GM19438 (cell line): ENCODE data around the gene OGFOD3.
"Not testable (repeated sequence)": the region's sequence is repeated elsewhere in the genome, so short reads cannot be mapped to it uniquely, and the experiment has no call there.

ENCODE experiments used
- ATAC-seq: cut with Tn5 transposase; IDR thresholded peaks from one replicate; pipeline ENCODE4 v1.9.1; 2021; ENCODE audit warnings: low read depth; ENCODE audit not compliant: unreplicated experiment

OGFOD3 gene

DNA sequence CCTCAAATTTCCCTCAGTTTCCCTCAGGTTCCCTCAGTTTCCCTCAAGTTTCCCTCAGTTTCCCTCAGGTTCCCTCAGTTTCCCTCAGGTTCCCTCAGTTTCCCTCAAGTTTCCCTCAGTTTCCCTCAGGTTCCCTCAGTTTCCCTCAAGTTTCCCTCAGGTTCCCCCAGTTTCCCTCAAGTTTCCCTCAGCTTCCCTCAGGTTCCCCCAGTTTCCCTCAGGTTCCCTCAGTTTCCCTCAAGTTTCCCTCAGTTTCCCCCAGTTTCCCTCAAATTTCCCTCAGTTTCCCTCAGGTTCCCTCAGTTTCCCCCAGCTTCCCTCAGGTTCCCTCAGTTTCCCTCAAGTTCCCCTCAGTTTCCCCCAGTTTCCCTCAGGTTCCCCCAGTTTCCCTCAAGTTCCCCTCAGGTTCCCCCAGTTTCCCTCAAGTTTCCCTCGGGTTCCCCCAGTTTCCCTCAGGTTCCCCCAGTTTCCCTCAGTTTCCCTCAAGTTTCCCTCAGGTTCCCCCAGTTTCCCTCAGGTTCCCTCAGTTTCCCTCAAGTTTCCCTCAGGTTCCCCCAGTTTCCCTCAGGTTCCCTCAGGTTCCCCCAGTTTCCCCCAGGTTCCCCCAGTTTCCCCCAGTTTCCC is 58.8 kb downstream of the OGFOD3 start:
- not testable (repeated sequence) for ATAC-seq

DNA sequence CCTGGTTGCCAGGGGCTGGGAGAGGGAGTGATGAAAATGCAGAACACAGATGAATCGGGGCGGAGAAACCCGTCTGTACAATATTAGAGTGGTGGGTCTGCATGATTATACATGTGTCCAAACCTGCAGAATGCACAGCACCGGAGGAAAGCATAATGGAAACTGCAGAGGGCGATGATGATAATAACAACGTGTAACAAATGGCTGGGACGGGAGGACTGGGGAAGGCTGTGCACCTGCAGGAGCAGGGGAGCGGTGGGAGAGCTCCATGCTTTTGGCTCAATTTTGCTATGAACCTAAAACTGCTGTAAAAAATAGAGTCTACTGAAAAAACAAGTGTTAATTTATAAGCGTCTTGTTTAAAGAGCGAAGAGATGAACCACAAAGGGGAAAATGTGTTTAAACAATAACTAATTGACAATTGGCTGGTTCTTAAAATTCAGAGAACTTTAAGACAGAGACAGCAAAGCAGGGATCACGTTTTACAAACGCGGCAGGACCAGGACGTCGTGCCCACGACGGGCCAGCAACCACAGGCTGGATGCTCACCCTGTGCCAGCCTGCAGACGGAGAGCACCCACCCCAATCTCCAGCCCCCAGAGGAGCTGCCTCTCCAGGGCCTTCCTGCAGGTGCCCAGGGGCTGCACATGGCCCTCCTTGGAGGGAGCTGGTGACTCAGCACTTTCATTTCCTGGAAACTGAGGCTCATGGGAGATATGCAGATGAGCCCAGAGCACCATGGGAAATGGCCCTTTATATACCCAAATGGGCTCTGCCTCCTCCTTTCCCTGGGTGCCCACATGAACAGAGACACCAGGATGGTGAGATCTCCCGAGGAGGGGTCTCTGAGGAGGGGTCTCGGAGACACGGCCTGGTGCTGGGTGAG is 59.7 kb downstream of the OGFOD3 start, which contains the start of gene TEX19:
Gene TEX19 (plus strand): TSS at position 783 of the 886 bp plus-strand sequence. CDS start 2,904 bp downstream, outside the sequence.
- ATAC-seq, result no peak

DNA sequence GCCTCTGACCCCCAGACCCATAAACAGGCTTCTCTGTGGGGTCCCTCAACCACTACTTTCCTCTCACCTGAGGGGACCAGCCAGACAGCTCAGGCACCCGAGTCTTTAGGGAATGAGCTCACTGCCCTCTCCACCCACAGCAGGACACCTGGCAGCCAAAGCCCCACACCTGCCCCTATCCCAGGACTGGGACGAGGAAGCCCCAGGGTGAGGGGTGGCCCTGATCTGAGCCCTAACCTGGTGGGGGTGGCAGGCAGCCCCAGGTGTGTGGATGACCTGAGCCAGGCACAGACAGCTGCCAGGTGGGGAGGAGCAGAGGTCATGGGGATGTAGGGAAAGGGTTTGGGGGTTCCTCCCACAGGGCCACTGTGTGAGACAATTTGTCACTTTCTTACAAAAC is 61.0 kb downstream of the OGFOD3 start:
- ATAC-seq, result no peak

DNA sequence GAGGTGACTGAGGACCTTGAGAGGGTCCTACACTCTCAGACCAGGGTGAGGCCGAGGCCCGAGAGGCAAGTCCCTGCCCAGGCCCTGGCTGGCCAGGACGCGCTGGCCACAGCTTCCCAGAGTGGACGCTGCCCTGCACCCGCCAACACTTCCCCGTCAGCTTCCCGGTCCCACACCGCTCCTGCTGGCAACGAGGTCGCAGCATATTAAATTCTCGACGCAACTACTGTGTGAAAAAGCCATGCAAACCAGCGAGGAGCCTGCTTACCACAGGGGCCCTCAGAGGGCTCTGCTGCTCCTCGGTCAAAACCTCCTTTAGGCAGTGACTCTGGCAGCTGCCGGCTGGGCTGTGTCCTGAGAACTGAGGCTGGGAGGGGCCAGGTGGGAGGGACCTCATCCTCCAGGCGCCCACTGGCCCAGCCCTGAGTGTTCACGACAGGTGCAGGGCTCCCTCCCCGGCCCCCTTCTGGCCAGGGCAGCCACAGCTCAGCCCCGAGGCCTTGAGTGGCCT is 61.5 kb downstream of the OGFOD3 start:
- ATAC-seq, result no peak

DNA sequence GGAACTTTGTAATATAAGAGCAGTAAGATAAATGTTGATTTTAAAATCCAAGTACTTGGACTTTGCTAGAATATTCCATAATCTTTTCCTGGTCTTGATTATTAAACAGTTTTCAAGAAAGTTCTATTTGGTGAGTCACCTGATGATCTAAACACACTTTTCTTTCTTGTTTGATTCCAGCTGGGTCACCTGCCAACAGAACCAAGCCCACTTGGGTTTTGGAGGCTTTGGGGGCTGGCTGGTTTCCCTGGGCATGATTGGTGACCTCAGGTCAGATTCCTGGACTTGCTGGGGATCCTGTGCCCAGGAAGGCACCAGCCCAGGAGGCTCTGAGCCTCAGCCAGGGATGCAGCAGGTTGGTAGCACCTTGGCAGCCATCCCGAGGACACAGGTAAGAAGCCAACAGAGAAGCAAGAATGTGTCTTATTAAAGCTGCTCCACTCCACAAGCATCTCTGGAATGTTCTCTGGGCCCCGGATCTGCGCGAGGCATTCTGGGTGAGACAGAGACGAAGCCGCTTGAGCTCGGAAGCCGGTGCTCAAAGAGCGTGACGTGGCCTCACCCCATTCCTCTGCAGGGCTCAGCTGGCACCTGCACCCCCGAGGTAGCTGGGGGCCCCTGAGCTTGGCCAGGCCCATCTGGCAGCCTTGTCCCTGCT is 62.5 kb downstream of the OGFOD3 start:
- ATAC-seq, result no peak

DNA sequence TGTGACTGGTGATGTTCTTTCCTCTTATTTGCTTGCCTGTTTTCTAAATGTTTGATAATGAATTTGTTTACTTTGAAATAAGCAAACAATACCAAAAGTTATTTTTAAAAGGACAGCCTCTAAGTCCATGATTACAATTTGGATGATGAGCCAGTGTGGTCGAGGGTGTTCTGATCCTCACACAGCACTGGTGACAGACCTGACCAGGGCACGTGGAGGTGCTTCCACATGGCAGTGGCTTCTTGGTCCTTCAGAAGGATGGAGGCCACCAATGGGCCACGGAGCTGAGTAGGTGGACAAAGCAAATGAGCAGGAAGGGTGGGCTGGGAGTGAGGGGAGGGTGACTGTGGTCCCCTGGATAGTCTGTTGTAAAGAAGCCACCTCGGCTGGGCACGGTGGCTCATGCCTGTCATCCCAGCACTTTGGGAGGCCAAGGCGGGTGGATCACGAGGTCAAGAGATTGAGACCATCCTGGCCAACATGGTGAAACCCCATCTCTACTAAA is 63.5 kb downstream of the OGFOD3 start:
- ATAC-seq, result no peak

DNA sequence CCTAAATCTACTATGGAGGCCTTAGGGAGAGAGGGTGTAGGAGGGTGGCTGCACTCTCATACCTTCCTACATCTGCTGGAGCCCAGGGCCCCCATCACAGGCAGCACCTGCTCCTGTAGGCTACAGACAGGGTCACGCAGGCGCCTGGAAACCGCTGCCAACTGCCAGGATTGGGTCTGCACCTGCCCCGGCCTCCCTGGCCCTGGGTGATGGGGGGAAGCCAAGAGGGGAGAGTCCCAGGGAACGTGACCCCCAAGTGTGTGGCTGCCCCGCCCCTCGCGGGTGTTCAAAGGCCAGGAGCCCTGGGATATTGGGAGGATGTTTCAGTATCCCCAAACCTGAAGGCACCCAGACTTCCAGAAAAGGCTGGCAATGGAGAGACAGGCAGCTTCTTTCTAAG is 64.9 kb downstream of the OGFOD3 start:
- ATAC-seq, result no peak

DNA sequence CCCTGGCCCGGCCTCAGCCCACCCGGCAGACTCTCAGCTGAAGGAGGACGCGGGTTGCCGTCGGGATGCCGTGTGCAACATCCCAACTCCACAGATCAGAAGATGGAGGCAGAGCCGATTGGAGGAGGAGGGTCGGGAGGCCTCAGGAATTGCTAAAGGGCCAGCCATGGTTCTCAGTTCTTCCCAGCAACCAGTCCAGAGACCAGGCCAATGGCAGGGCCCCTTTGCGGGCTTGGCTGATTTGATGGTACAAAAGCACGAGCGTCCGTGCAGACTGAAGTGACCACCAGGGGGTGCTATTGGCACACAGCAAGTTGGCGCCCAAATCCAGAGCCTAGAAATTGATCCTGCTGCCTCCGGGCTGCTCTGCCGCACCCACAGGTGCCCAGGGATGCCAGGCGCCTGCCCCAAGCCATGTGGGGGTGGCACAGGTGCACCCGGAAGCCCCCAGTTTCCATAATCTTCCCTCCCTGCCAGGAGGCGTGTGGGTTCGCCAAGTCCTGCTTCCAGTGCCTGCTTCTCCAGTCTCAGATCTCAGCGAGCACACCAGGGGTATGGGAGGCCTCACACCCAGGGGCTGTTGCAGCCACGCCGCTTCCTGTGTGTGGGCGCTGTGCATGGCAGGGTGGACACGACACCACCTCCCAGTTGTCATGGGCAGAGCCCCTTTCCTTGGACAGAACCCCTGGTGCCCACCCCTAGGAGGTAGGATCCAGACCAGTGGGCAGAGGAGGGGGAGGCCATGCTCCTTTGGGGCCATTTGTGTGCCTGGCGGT is 66.5 kb downstream of the OGFOD3 start:
- ATAC-seq, result peak; percentile 56

DNA sequence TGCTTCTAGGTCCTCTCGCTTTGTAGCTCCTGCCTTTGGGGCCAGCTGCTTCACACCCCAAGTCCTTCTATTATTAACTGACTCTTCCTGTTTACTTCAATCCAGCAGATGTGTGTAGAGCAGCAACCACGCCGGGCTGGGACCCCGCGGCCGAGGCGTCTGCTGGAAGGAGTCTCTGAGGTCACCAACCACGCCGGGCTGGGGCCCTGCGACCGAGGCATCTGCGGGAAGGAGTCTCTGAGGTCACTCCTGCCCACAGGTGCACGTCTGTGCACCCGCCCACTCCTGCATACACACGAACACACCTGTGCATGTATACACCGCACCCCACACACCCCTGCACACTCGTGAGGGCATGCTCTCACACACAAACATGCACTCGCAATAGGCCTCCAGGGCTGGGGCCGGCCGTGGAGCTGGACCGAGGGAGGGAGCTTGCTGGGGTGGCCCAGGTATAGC is 67.1 kb downstream of the OGFOD3 start:
- peak; percentile 59 for ATAC-seq

DNA sequence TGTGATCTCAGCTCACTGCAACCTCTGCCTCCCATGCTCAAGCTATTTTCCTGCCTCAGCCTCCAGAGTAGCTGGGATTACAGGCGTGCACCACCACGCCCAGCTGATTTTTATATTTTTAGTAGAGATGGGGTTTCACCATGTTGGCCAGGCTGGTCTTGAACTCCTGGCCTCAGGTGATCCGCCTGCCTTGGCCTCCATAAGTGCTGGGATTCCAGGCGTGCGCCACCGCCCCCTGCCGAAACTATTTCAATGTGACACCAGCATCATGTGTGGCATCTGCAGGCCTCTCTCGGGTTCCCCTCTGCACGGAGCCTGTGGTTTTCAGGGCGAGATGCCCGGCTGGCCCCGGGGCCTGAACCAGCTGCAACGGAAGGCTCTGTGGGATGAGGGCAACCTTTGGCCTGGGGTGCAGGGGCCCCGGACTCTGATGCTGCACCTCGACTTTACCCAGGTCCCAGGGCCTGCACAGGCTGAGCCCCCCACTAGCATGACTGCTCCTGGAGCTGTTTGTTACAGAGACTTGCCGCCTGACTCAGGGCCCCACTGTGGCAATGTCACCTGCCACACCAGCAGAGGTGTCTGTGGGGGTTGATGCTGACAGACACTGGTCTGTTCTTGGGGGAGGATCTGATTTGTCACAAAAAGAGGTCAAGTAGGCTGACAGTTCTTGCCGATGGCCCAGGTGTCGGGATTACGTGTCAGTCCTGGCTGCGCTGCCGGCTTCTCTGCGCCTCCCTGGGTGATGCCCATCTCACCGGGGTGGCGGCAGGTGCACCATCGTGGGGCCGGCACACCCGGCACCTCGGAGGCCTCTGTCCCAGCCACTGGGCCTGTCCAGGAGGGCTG is 68.0 kb downstream of the OGFOD3 start:
- no peak for ATAC-seq

DNA sequence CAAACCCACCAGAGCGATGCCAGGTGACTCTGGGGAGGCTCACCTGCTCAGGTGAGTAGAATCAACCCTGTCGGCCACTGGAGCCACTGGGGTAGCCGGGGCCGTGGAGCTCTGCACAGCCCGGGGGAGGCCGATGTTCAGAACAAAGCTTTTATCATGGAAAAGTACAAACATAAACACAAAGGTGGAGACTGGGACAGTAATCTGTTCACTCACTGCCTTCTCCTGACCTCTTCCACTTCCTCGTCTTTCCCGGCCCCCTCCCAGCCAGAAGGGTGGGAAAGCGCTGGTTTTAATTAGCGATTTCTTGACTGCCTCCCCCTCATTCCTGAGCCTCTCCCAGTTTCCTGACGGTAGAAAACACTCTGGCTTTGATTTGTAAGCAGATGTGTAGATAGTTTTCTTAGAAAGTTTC is 69.1 kb downstream of the OGFOD3 start:
- ATAC-seq, result no peak

DNA sequence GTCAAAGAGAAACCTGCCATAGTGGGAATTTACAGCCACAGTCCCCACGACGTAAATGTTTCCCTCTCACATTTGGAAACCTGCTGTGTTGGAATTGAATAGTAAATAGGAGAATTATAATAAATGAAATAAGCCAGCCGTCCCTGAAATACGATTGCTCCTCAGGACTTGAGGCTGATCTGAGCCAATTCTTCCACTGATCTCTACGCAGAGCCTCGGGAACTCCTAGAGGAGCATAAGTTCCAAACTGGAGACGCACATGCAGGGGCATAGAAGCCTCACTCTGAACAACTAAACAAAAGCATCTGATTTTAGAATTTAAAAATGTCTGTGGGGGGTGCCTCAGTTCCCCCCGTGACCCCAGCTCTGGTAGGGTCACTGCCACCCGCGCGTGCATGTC is 69.5 kb downstream of the OGFOD3 start:
- ATAC-seq, result no peak

DNA sequence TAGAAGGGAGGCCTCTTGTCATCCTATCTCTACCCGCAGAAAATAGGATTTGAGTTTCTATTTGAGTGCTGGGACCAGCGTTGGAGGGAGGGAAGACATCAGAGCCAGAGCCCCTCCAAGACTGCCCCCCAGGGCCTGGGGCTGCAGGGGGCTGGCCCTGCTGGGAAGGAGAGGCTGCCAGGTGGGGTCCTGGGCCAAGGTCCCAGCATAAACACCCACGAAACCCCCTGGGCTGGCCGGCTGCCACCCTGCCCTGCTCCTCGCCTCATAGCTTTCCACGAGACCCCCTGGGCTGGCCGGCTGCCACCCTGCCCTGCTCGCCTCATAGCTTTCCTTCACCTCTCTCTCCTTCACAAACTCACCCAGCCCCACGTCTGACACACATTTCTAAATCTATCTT is 70.0 kb downstream of the OGFOD3 start:
- no peak for ATAC-seq

DNA sequence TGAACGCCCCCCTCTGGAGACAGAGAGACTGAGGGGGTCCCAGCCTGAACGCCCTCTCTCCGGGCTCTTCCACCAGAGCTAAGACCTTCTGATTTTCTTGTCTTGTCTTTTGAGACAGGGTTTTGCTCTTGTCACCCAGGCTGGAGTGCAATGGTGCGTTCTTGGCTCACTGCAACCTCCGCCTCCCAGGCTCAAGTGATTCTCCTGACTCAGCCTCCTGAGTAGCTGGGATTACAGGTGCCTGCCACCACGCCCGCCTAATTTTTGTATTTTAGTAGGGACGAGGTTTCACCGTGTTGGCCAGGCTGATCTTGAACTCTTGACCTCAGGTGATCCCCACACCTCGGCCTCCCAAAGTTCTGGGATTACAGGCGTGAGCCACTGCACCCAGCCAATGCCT is 70.4 kb downstream of the OGFOD3 start:
- ATAC-seq, result not testable (repeated sequence)

DNA sequence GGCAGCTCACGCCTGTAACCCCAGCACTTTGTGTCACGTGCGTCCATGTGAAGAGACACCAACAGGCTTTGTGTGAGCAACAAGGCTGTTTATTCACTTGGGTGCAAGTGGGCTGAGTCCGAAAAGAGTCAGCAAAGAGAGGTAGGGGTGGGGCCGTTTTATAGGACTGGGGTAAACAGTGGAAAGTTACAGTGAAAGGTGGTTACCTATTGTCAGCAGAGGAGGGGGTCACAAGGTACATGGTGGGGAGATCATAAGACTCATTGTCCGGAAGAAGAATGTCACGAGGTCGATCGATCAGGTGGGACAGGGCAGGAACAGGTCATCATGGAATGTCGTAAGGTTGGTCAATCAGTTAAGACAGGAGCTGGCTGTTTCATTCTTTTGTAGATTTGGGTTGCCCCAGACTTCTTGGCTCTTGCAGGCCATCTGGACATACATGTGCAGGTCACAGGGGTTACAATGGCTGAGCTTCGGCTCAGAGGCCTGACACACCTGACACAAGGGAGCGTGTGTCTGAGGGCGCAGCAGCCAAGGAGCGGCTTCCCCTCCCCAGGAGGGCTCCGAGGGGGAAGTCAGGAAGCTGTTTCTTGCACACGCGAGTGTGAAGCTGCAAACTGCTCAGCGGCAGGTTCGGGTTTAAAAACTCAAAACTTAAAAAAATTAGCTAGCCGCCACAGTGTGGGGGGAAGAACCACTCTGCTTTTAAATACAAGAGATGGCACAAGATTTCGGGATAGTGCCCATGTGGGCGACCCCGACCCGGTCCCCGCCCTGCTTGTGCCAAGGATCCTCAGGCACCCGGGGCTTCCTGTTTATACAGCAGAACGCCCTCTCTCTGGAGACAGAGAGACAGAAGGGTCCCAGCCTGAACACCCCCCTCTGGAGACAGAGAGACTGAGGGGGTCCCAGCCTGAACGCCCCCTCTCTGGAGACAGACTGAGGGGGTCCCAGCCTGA is 71.8 kb downstream of the OGFOD3 start:
- ATAC-seq, result no peak

DNA sequence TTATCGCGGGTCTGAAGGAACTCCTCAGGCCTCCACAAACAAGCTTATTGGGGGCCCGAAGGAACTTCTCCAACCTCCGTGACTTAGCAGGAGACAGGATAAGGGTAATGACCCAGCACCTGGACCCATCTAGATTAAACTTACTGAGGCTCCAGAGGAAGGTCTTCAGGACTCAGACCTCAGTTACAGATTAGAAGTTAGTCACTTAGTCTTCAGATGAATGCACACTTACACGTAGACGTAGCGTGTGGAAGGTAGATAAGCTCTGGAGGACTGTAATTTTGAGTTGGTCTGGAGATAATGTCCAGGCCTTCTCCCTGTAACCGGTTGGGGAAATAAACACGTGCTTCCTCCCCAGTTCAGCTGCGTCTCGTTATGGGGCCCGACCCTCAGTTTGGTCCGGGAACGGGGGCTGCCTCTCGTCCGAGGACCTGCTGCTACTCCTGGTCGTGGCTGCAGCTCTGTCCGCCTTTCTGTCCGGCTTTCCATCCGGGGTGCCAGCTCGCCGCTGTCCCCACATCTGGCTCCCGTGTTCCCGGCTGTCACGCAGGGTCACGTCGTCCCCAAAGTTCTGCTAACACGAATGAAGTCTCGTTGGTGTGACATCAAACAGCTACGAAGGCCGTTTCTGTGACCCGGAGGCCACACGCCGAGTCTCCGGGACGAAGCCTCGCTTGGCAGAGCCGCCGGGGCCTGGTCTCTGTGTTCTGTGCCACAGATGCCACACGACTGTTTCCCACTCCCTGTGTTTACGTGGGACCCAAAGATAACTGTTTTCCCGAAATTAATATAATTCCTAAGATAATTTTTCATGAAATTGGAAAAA is 73.0 kb downstream of the OGFOD3 start:
- no peak for ATAC-seq

DNA sequence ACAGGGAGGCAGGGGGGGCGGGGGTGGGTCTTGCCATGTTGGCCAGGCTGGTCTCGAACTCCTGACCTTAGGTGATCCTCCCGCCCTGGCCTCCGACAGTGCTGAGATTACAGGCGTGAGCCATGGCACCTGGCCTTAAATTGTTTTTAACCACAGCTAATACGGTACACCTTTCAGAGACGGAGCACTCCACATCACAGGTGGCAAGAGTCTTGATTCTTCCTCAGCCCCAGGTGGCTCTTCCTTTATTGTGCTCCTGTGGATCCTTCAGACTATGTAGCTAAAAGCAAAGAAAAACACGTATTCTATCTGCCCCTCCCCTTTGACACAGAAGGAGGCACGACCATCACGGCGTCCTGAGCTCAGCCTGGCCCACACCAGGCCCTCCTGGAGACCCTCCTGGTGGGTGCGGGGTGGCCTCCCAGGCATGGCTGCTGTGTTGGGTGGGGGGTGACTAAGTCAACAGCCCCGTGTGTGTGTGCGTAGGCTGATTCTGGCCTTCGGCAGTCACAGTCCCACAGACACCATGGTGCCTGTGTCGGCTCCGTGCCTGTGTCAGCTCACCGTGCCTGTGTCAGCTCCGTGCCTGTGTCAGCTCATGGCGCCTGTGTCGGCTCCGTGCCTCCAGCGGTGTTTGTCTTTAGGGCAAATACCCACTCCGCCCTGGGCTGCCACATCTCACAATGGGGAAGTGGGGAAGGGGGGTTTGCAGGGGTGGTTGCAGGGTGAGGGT is 74.0 kb downstream of the OGFOD3 start:
- no peak for ATAC-seq
